Duodenal mucosa (tissue), 2 donors: Measurements from ENCODE around the gene SIRPG.
"Not testable (repeated sequence)": the region's sequence is repeated elsewhere in the genome, so short reads cannot be mapped to it uniquely, and the experiment has no call there.

Experiments used
- H3K27ac ChIP-seq: one replicate; pipeline ENCODE4 v1.7.0; 2013; ENCODE audit warnings: low read depth, low read length
- H3K27me3 ChIP-seq, 2 donors: one replicate each; pipeline ENCODE4 v1.7.0; 2013; ENCODE audit warnings: low read length in 2 of 2, control low read depth in 1 of 2; ENCODE audit not compliant: insufficient read depth in 2 of 2, control insufficient read depth in 1 of 2
- H3K36me3 ChIP-seq, 2 donors: one replicate each; pipeline ENCODE4 v1.7.0; 2013; ENCODE audit warnings: low read length in 2 of 2, control low read depth in 1 of 2; ENCODE audit not compliant: insufficient read depth in 2 of 2, control insufficient read depth in 1 of 2
- H3K4me1 ChIP-seq, 2 donors: one replicate each; pipeline ENCODE4 v1.7.0; 2013; ENCODE audit warnings: low read length in 2 of 2, control low read depth in 1 of 2; ENCODE audit not compliant: insufficient read depth in 2 of 2, control insufficient read depth in 1 of 2
- H3K4me3 ChIP-seq, 2 donors: one replicate each; pipeline ENCODE4 v1.7.0; 2013; ENCODE audit warnings: low read length in 2 of 2, low read depth in 1 of 2
- H3K9ac ChIP-seq, 2 donors: one replicate each; pipeline ENCODE4 v1.7.0; 2013; ENCODE audit warnings: low read length in 2 of 2, low read depth in 1 of 2
- H3K9me3 ChIP-seq, 2 donors: one replicate each; pipeline ENCODE4 v1.7.0; 2013; ENCODE audit warnings: low read length in 2 of 2, control low read depth in 1 of 2; ENCODE audit not compliant: control insufficient read depth in 1 of 2

Gene SIRPG

DNA sequence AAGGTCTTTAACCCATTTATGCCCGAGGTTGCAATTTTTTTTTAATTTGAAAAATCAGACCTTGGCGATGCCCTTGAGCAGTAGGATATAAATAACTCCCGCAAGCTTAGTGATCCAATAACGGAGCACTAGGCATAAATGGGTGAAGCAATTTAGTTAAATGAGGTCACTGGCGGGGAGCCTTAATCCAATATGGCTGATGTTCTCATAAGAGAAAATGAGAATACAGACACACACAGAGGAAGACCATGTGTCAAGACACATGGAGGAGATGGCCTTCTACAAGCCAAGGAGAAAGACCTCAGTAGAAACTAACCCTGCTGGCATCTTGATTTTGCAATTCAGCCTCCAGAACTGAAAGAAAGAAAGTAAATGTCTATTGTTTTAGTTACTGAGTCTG is 735 bp downstream of the SIRPG start:
- H3K27ac ChIP-seq, result no peak overlapping the region
- peak overlapping the region in 1 of 2 donors; percentile 32 for H3K4me3 ChIP-seq

DNA sequence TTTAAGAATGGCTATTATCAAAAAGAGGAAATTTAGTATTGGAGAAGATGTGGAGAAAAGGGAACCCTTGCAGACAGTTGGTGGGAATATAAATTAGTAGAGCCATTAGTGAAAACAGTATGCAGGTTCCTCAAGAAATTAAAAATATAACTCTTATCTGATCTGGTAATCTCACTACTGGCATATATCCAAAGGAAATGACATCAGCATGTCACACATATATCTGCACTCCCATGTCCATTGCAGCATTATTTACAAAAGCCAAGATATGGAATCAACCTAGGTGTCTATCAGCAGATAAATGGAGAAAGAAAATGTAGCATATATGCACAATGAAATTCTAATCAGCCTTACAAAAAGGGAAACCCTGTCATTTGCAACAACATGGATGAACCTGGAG is 2.6 kb downstream of the SIRPG start:
- no peaks in the 10 kb centered on the region for H3K36me3 ChIP-seq
- H3K27me3 ChIP-seq, result no peaks in the 10 kb centered on the region
- H3K4me3 ChIP-seq, result no peak overlapping the region
- H3K9me3 ChIP-seq, result peaks cover 0 to 4% of the 10 kb centered on the region in 2 donors
- peaks cover 0 to 3% of the 10 kb centered on the region in 2 donors for H3K4me1 ChIP-seq
- H3K27ac ChIP-seq, result no peak overlapping the region
- no peak overlapping the region for H3K9ac ChIP-seq

More for the DNA sequence above, 735 bp downstream of the SIRPG start:
- H3K9me3 ChIP-seq, result peaks cover 0 to 4% of the 10 kb centered on the region in 2 donors
- H3K36me3 ChIP-seq, result no peaks in the 10 kb centered on the region
- peaks cover 0 to 7% of the 10 kb centered on the region in 2 donors for H3K4me1 ChIP-seq
- H3K27me3 ChIP-seq, result no peaks in the 10 kb centered on the region
- H3K9ac ChIP-seq, result no peak overlapping the region

DNA sequence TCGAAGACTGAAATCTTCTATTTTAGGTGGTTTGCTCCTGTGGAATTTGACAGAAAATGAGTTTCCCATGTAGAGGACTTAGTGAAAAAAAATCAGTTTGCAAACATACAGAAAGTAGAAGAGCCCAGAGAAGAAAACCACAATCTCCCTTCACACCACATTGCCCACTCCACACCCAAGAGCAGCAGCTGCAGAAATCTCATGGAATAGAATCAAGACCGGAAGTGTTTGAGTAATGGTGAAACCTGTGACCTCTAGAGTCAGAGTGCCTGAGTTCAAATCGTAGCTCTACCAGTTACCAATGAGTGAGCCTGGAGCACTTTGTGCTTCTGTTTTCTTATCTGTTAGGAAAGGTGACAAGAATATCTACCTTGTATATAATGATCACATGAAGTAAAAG is 4.6 kb downstream of the SIRPG start:
- Histone ChIP-seq H3K9me3 (peaks cover 0 to 4% of the 10 kb centered on the region in 2 donors), H3K9ac (no peak overlapping the region)

DNA sequence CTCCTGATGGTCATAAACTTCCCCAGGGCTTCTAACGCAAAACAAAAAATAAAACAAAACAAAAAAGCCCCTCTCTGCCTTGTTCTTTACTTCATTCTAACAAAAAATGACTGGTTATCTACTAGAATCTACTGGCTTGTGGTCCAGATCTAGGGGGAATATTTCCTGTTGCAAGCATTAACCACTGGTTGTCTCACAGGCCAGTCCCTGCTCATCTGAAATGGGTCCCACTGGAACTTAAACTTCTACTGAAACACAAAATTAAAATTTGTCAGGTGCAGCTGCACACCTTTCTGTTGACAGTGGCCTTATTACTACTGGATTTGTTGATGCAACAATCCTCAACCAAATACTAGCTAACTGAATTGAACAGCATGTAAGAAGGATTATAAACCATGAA is 5.5 kb downstream of the SIRPG start:
- H3K27me3 ChIP-seq, result no peaks in the 10 kb centered on the region

More for the DNA sequence above, 4.6 kb downstream of the SIRPG start:
- Histone ChIP-seq H3K27ac (no peak overlapping the region), H3K27me3 (no peaks in the 10 kb centered on the region), H3K4me1 (peaks cover 0 to 3% of the 10 kb centered on the region in 2 donors), H3K4me3 (no peak overlapping the region), H3K36me3 (no peaks in the 10 kb centered on the region)

DNA sequence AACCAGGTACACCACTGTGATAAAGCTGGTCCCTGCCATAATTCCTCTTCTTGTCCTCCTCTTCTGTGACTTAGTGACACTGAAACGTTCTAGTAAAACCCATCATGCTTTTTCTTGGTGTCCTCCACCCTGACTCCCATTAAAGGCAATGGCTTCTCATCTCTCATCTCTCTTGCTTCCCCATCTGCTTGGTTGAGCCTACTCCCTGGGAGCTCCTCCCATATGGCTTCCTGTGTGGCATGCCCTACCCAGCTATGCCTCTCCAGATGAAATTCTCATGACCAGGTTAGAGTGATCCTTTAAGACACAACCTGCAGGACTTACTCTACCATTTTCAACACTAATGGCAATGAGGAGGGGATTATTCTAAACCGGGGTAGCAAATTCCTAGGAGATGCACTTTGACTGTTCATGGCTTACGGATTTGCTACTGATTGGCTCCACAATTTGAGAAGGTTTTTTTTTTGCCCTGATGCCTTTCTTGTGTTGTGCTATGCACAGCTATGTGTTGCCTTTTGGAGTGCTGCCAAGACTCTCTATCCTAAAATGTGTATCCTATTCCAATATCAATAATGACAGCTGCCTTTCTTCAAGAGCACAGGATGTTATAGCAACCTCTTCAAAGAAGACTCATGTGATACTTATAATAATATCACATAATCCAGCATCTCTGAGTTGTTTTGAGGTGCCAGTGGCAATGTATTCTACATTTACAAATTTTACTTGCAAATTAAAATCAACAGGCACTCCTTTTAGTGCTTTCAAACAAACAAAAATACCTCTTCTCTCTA is 6.1 kb downstream of the SIRPG start:
- peaks cover 0 to 4% of the 10 kb centered on the region in 2 donors for H3K9me3 ChIP-seq
- H3K4me3 ChIP-seq, result no peak overlapping the region
- no peak overlapping the region for H3K27ac ChIP-seq

More for the DNA sequence above, 5.5 kb downstream of the SIRPG start:
- Histone ChIP-seq H3K4me3 (no peak overlapping the region), H3K9ac (no peak overlapping the region), H3K36me3 (no peaks in the 10 kb centered on the region), H3K9me3 (peaks cover 0 to 4% of the 10 kb centered on the region in 2 donors), H3K27ac (no peak overlapping the region), H3K4me1 (peaks cover 0 to 3% of the 10 kb centered on the region in 2 donors)

DNA sequence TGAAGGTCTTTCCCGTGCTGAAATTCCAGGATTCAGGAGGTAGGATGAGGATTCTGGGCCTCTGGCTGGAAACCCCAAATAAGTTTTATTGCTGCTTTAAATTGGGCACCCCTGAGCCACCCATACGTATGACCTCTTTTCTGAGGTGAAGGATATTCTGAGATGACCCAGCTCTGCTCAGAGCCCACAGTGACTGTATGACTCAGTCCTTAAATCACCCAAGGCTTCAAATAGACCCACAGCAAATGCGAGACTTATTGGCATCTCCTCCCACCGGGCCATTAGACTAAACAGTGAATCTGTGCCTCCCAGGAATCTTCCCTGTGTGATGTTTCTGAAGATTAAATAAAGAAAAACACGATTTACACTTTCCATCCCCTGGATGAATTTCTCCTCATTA is 9.5 kb downstream of the SIRPG start:
- Histone ChIP-seq H3K27ac (no peak overlapping the region), H3K4me1 (peaks cover 0 to 3% of the 10 kb centered on the region in 2 donors), H3K9ac (no peak overlapping the region), H3K36me3 (no peaks in the 10 kb centered on the region), H3K27me3 (no peaks in the 10 kb centered on the region), H3K4me3 (no peak overlapping the region), H3K9me3 (no peaks in the 10 kb centered on the region)

More for the DNA sequence above, 6.1 kb downstream of the SIRPG start:
- no peaks in the 10 kb centered on the region for H3K27me3 ChIP-seq
- peaks cover 0 to 3% of the 10 kb centered on the region in 2 donors for H3K4me1 ChIP-seq
- no peaks in the 10 kb centered on the region for H3K36me3 ChIP-seq
- no peak overlapping the region for H3K9ac ChIP-seq

DNA sequence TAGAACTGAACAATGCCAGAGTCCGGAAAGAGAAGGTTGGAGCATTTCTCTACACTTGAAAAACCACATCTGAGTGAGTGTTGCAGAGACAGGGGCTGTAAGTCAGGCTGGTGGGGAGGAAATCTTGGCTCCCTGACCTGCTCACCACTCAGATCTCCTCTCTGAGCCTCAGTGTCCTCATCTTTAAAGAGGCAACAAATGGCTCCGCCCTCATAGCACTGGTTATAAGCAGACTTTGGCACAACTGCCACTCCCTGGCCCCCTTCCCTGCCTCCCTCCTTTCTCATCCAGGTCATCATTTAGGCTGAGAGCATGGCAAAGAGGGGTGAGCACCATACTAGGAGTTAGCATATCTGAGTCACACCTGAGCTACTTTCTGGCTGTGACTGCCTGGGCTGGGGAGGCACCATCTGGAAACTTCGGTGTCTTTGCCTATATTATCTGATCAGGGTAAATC is 10.6 kb downstream of the SIRPG start:
- Histone ChIP-seq H3K27me3 (no peaks in the 10 kb centered on the region), H3K9ac (no peak overlapping the region), H3K36me3 (no peaks in the 10 kb centered on the region), H3K4me1 (peaks cover 0 to 3% of the 10 kb centered on the region in 2 donors), H3K9me3 (no peaks in the 10 kb centered on the region), H3K4me3 (no peak overlapping the region), H3K27ac (no peak overlapping the region)

DNA sequence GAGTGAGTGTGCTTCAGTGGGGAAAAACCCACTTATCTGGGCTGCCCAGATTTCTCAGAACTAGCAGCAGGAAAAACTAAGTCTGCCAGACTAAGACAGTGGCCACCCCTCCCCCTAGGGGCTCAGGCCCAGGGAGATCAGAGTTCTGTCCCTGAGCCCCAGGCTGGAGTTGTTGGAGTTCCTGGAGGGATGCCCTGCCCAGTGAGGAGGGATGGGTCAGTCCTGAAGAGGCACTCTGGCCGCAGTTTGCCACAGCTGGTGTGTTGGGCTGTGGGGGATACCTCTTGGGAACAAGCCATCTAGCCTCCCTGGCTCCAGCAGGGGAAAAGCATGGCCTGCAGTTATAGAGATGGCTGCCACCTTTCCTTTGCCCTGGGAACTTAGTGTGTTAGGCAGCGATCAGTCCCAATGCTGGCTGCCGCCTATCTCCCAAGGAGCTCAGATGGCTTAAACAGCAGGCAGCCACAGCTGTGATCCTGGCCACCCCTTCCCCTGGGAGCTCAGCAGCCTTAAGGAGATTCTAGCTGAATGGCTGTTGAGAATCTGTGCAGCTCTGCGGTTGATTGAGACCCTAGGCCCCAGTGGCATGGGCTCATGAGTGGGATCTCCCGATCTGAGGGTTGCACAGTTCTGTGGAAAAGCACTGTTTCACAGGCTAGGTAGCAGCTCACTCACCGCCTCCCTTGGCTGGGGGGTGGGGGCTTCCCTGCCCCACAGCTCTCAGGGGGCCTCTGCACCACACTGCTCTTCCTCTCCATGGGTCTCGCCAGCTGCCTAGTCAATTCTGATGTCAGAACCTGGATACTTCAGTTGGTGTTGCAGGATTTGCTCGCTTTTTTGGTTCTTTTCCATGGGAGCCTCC is 13.2 kb downstream of the SIRPG start:
- no peaks in the 10 kb centered on the region for H3K4me1 ChIP-seq
- no peak overlapping the region for H3K4me3 ChIP-seq
- H3K27ac ChIP-seq, result no peak overlapping the region
- no peaks in the 10 kb centered on the region for H3K27me3 ChIP-seq
- no peak overlapping the region for H3K9ac ChIP-seq
- no peaks in the 10 kb centered on the region for H3K9me3 ChIP-seq
- H3K36me3 ChIP-seq, result no peaks in the 10 kb centered on the region

GRCh38 chr20:1638643-1639042 is 18.9 kb downstream of the SIRPG start:
- H3K4me3 ChIP-seq, H3K27me3 ChIP-seq, H3K4me1 ChIP-seq, H3K27ac ChIP-seq, H3K9me3 ChIP-seq, H3K36me3 ChIP-seq, H3K9ac ChIP-seq: not testable (repeated sequence)

- Histone ChIP-seq H3K27ac (no peak overlapping the region), H3K36me3 (no peaks in the 10 kb centered on the region), H3K9me3 (no peaks in the 10 kb centered on the region), H3K4me1 (no peaks in the 10 kb centered on the region), H3K9ac (no peak overlapping the region), H3K4me3 (no peak overlapping the region), H3K27me3 (no peaks in the 10 kb centered on the region)
Observed at GRCh38 chr20:1637755-1638154, 19.8 kb downstream of the SIRPG start.
